GM12878 (cell line): ENCODE results near the gene KRTAP24-1. TPM values are rescaled to one million over a fixed set of nuclear protein-coding genes. Genes with fewer than 3 reads are reported as not detected.

Source experiments
- ATAC-seq: fragments of 200-7000 bp; cut with Tn5 transposase; 3 replicates; pipeline ENCODE4 v1.9.1; 2020; ENCODE audit warnings: mild to moderate bottlenecking, moderate library complexity
- BruUV-seq: library from RNA; stranded (reverse); fragments of 400-500 nt; replicated peaks from 2 replicates; lab custom pipeline; 2021; lab: Mats Ljungman, UMichigan
- CTCF ChIA-PET: fragments of 300-600 bp; sonication (Branson Sonifier 250); formaldehyde crosslinking; extraction: SDS; loops from one replicate; lab custom pipeline; 2021; ENCODE audit warnings: inconsistent platforms; lab: Yijun Ruan, JAX
- POLR2A ChIA-PET: fragments of 350-600 bp; formaldehyde crosslinking; extraction: SDS; loops from one replicate; lab custom pipeline; 2021; ENCODE audit warnings: inconsistent platforms; lab: Charles Lee
- RAD21 ChIA-PET: fragments of 300-600 bp; sonication (Branson Sonifier 250); formaldehyde crosslinking; loops from one replicate; lab custom pipeline; 2023; ENCODE audit warnings: antibody characterized with exemption; ENCODE audit not compliant: unreplicated experiment; lab: Charles Lee
- SMC1A ChIA-PET: fragments of 300-600 bp; sonication (Branson Sonifier 250); formaldehyde crosslinking; loops from one replicate; lab custom pipeline; 2023; ENCODE audit not compliant: unreplicated experiment, uncharacterized antibody; lab: Charles Lee
- DNase-seq: peaks from one replicate; pipeline ENCODE4 v3.0.0-alpha.2; 2011; ENCODE audit warnings: low read depth, low spot score
- FAIRE-seq: peaks from 3 replicates; lab custom pipeline; 2011; peaks lifted over from hg19 to GRCh38; lab: Jason Lieb, UNC
- H2AFZ ChIP-seq: 2 replicates; pipeline ENCODE4 v1.6.0; 2011; ENCODE audit warnings: low read depth, low read length, control low read depth; ENCODE audit not compliant: control insufficient read depth
- H3K27ac ChIP-seq: 2 replicates; pipeline ENCODE4 v1.5.1; 2011; ENCODE audit warnings: control low read depth; ENCODE audit not compliant: control insufficient read depth, insufficient read depth
- H3K27me3 ChIP-seq, 2 experiments: replicated peaks in 1 of 2; 2 replicates each; pipeline versions ENCODE4 v1.6.0 to v1.6.1; 2011; ENCODE audit warnings: low read length in 1 of 2; ENCODE audit not compliant: control insufficient read depth in 2 of 2, insufficient read depth in 2 of 2
- H3K36me3 ChIP-seq, 2 experiments: 2 replicates each; pipeline ENCODE4 v1.5.1; 2011; ENCODE audit warnings: low read length in 1 of 2; ENCODE audit not compliant: control insufficient read depth in 2 of 2, insufficient read depth in 2 of 2
- H3K4me1 ChIP-seq: 2 replicates; pipeline ENCODE4 v1.6.1; 2011; ENCODE audit warnings: mild to moderate bottlenecking, low read length, moderate library complexity, mixed read lengths; ENCODE audit not compliant: control insufficient read depth, insufficient read depth
- H3K4me2 ChIP-seq: 2 replicates; pipeline ENCODE4 v1.6.0; 2011; ENCODE audit warnings: control low read depth; ENCODE audit not compliant: control insufficient read depth, insufficient read depth
- H3K4me3 ChIP-seq: fragments of 200-600 bp; sonication (generic); 2 replicates; pipeline ENCODE4 v1.5.1; 2016
- H3K79me2 ChIP-seq: 2 replicates; pipeline ENCODE4 v1.6.0; 2011; ENCODE audit warnings: low read length; ENCODE audit not compliant: control insufficient read depth, insufficient read depth
- H3K9ac ChIP-seq: 2 replicates; pipeline ENCODE4 v1.8.0; 2011; ENCODE audit warnings: low read length, control low read depth, mixed read lengths; ENCODE audit not compliant: control insufficient read depth, insufficient read depth
- H3K9me3 ChIP-seq: replicated peaks from 3 replicates; pipeline ENCODE4 v1.5.1; 2011; ENCODE audit warnings: mild to moderate bottlenecking, low read length; ENCODE audit not compliant: control insufficient read depth, insufficient read depth
- H4K20me1 ChIP-seq: 2 replicates; pipeline ENCODE4 v1.6.0; 2011; ENCODE audit not compliant: control insufficient read depth, insufficient read depth
- CUX1 ChIP-seq: IDR thresholded peaks from 2 replicates; pipeline ENCODE4 v1.6.1; 2012; ENCODE audit warnings: improper control_type of control experiment, low read depth, low read length; ENCODE audit not compliant: insufficient replicate concordance
- ESRRA ChIP-seq: IDR thresholded peaks from 2 replicates; pipeline ENCODE4 v1.6.1; 2012; ENCODE audit warnings: mild to moderate bottlenecking, low read length, improper control_type of control experiment
- HSF1 ChIP-seq: fragments of 150-350 bp; IDR thresholded peaks from 2 replicates; pipeline ENCODE4 v1.6.1; 2014; ENCODE audit warnings: mild to moderate bottlenecking, low read depth, low read length
- JUNB ChIP-seq: IDR thresholded peaks from 2 replicates; pipeline ENCODE4 v1.6.1; 2016; ENCODE audit warnings: antibody characterized with exemption, mild to moderate bottlenecking
- NFIC ChIP-seq: IDR thresholded peaks from 2 replicates; pipeline ENCODE4 v1.6.1; 2012; ENCODE audit warnings: low read depth, mild to moderate bottlenecking, inconsistent platforms, low read length, moderate library complexity
- NRF1 ChIP-seq: conservative IDR thresholded peaks from 2 replicates; pipeline ENCODE4 v1.6.1; 2011; ENCODE audit warnings: mild to moderate bottlenecking, low read depth, low read length, improper control_type of control experiment
- RELB ChIP-seq: fragments of 450-650 bp; IDR thresholded peaks from 2 replicates; pipeline ENCODE4 v1.6.1; 2017; ENCODE audit warnings: low read depth, mild to moderate bottlenecking, moderate library complexity
- SMARCA5 ChIP-seq: fragments of 450-650 bp; IDR thresholded peaks from 2 replicates; pipeline ENCODE4 v1.6.1; 2017; ENCODE audit warnings: mild to moderate bottlenecking
- STAT1 ChIP-seq: fragments of 450-650 bp; conservative IDR thresholded peaks from 2 replicates; pipeline ENCODE4 v1.6.1; 2014; ENCODE audit warnings: antibody characterized with exemption, mild to moderate bottlenecking
- STAT3 ChIP-seq: IDR thresholded peaks from 2 replicates; pipeline ENCODE4 v1.6.1; 2011; ENCODE audit warnings: low read depth, low read length, improper control_type of control experiment
- WGBS: methylation state at CpG from one replicate; pipeline ENCODE4 v1.1.6; 2016; ENCODE audit warnings: low lambda C conversion rate; ENCODE audit not compliant: insufficient replicate concordance, insufficient coverage; ENCODE audit errors: missing lambda C conversion rate; 5-methylcytosine and 5-hydroxymethylcytosine counted together
- in situ Hi-C: fragments of 300-500 bp; cut with MboI; formaldehyde crosslinking; loops from 9 replicates; pipeline ENCODE4 v1.14.3; 2018; ENCODE audit warnings: mixed read lengths
- intact Hi-C: fragments of 100-400 bp; cut with micrococcal nuclease; formaldehyde crosslinking; loops from one replicate; pipeline ENCODE4 v1.14.2; 2022; ENCODE audit not compliant: unreplicated experiment
- polyA plus RNA-seq, 11 experiments: library from polyadenylated mRNA; depleted of rRNA in 4 of 11; unstranded in 6 of 11; stranded (reverse) in 5 of 11; fragments of >200 nt; fragmentation: Nextera tagmentation in 4 of 11; fragmentation: Illumina TruSeq in 1 of 11; extraction: Ambion mirVana in 4 of 11; extraction: Trizol in 1 of 11; gene quantifications; 1 replicate in 1 of 11; 2 replicates in 10 of 11; pipeline versions ENCODE4 v1.2.1 to v1.2.3, GENCODE V29; 2011 to 2016; ENCODE audit warnings: inconsistent platforms in 2 of 11, missing spikeins in 2 of 11, low read depth in 1 of 11
- total RNA-seq, 4 experiments: library from RNA; depleted of rRNA in 3 of 4; stranded (reverse); fragments of >200 nt in 3 of 4; fragmentation: Illumina TruSeq in 1 of 4; extraction: Trizol in 1 of 4; gene quantifications; 2 replicates each; pipeline versions ENCODE4 v1.2.1 to v1.2.3, GENCODE V29; 2013 to 2021
- TF ChIP-seq, protein P1 (sequence below): IDR thresholded peaks from 2 replicates; pipeline ENCODE4 v1.6.1; 2011; ENCODE audit warnings: mild to moderate bottlenecking, low read depth, low read length, moderate library complexity; ENCODE audit not compliant: insufficient replicate concordance

Gene KRTAP24-1
- total and polyA plus RNA-seq, 10 of the 15 experiments (the other 5 are each of a cell fraction or from before 2014, with no cell fraction given), result not detected

DNA sequence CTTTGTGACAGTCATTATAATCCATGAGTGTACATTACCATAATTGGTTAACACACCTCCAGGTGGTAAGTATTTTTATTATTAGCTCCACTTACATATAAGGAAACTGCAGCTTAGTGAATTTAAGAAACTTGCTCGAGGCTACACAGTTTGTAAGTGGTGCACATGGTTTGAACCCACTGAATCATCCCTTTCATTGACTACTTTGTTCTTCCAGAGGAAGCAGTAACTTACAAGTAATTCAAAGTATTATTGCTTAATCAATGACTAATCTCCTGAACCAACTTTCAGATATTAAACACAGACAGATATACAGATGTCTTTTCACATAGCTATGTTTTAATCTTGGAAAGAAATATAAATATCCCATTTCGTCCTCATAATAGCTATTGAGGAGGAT lies 48.1 kb downstream of the KRTAP24-1 start (continued):
- TF ChIP-seq CUX1 (no peak), STAT1 (no peak), STAT3 (no peak), NFIC (no peak), ESRRA (no peak)

DNA sequence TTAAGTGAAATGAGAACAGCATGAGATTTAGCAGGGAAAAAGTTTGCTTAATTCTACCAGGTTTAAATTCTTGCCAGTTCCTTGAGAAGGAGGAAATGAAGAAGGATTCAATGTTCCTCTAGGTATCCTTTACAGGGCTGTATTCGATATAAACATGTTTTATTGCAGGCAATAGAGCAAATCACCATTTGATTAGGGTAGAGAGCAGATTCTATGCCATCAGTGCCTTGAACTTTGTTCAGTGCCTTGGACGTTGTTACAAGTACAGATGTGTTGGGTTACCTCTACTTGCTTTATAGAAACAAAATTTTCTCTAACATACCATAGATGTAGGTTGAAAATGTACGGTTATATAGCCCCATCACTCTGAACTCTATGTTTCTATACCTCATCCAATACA lies 48.7 kb downstream of the KRTAP24-1 start:
- no peak for DNase-seq
- Histone ChIP-seq H3K27me3 (no peaks in the 10 kb centered on the region), H3K4me3 (no peak overlapping the region), H4K20me1 (no peaks in the 10 kb centered on the region), H3K4me1 (no peaks in the 10 kb centered on the region), H3K27ac (no peak overlapping the region), H3K79me2 (no peaks in the 10 kb centered on the region), H3K9ac (no peak overlapping the region), H2AFZ (no peak overlapping the region), H3K4me2 (no peak overlapping the region), H3K36me3 (no peaks in the 10 kb centered on the region), H3K9me3 (no peaks in the 10 kb centered on the region)
- 2% methylated on average over 3 of the region's 3 CpGs for WGBS
- FAIRE-seq, result no peak
- in situ Hi-C loops, result no loop called here
- ATAC-seq, result no peak
- intact Hi-C loops, result no loop called here
- ChIA-PET CTCF (no interaction called here), RAD21 (no interaction called here), SMC1A (no interaction called here), POLR2A (no interaction called here)
- BruUV-seq, result no TSS peak
- TF ChIP-seq, protein P1, sequence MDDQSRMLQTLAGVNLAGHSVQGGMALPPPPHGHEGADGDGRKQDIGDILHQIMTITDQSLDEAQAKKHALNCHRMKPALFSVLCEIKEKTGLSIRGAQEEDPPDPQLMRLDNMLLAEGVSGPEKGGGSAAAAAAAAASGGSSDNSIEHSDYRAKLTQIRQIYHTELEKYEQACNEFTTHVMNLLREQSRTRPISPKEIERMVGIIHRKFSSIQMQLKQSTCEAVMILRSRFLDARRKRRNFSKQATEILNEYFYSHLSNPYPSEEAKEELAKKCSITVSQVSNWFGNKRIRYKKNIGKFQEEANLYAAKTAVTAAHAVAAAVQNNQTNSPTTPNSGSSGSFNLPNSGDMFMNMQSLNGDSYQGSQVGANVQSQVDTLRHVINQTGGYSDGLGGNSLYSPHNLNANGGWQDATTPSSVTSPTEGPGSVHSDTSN, result no peak
- TF ChIP-seq SMARCA5 (no peak), HSF1 (no peak), NRF1 (no peak), RELB (no peak), JUNB (no peak)
